Activated CD8-positive, alpha-beta T cell treated with anti-CD3 and anti-CD28 coated beads for 36 hours (primary cell): ENCODE results near the gene LEPR. TPM values are rescaled to one million over a fixed set of nuclear protein-coding genes. Genes with fewer than 3 reads are reported as not detected.
"Not testable (repeated sequence)": the region's sequence is repeated elsewhere in the genome, so short reads cannot be mapped to it uniquely, and the experiment has no call there.

ENCODE experiments used
- ATAC-seq: fragments of 200-7000 bp; cut with Tn5 transposase; one replicate; pipeline ENCODE4 v1.10.0; 2021; ENCODE audit warnings: mild to moderate bottlenecking, moderate library complexity
- CTCF ChIA-PET: fragments of 350-600 bp; sonication (Branson Sonifier 250); formaldehyde crosslinking; loops from one replicate; lab custom pipeline; 2021; ENCODE audit warnings: antibody characterized with exemption; lab: Charles Lee
- POLR2A ChIA-PET: fragments of 350-600 bp; sonication (Branson Sonifier 250); formaldehyde crosslinking; loops from one replicate; lab custom pipeline; 2021; ENCODE audit warnings: antibody characterized with exemption; lab: Charles Lee
- DNase-seq: peaks from one replicate; pipeline ENCODE4 v3.0.0-alpha.2; 2020
- H3K27ac Mint-ChIP-seq: one replicate; pipeline ENCODE4 v1.8.0; 2021; ENCODE audit warnings: mild to moderate bottlenecking, mixed read lengths
- H3K27me3 Mint-ChIP-seq: one replicate; pipeline ENCODE4 v1.8.0; 2021; ENCODE audit warnings: mixed read lengths
- H3K36me3 Mint-ChIP-seq: one replicate; pipeline ENCODE4 v1.8.0; 2021; ENCODE audit warnings: low read depth, mixed read lengths
- H3K4me1 Mint-ChIP-seq: one replicate; pipeline ENCODE4 v1.8.0; 2021; ENCODE audit warnings: low read depth, mixed read lengths
- H3K4me3 Mint-ChIP-seq: one replicate; pipeline ENCODE4 v1.8.0; 2021; ENCODE audit warnings: mild to moderate bottlenecking, moderate library complexity, mixed read lengths
- H3K9me3 Mint-ChIP-seq: one replicate; pipeline ENCODE4 v1.8.0; 2021; ENCODE audit warnings: mixed read lengths
- CTCF ChIP-seq: fragments of 200-600 bp; IDR thresholded peaks from one replicate; pipeline ENCODE4 v1.8.0; 2022; ENCODE audit warnings: antibody characterized with exemption, mild to moderate bottlenecking
- intact Hi-C: fragments of 100-400 bp; cut with micrococcal nuclease; formaldehyde crosslinking; loops from one replicate; pipeline ENCODE4 v1.10.0; 2022
- total RNA-seq, 2 experiments: library from RNA; stranded (reverse); gene quantifications; one replicate each; pipeline ENCODE4 v1.2.3, GENCODE V29; 2021

LEPR gene
- total RNA-seq, 2 experiments from 2014 or later, result 3.0 TPM

- Mint-ChIP-seq H3K9me3 (peaks cover 6% of the 10 kb centered on the region), H3K4me1 (peaks cover 23% of the 10 kb centered on the region), H3K27ac (no peak overlapping the region), H3K27me3 (no peaks in the 10 kb centered on the region), H3K36me3 (peaks cover 4% of the 10 kb centered on the region), H3K4me3 (no peak overlapping the region)
- intact Hi-C loops, result no loop called here
- no peak for TF ChIP-seq CTCF
- CTCF ChIA-PET, result interaction anchor here (0.9 to 3.2 kb wide), 21 partner anchors 8 to 229 kb away, joined by 3 to 23 read pairs (median 4); no protein-coding TSS in a partner anchor
- POLR2A ChIA-PET, result no interaction called here
- DNase-seq (no peak), ATAC-seq (no peak)
These were observed 38.4 kb downstream of the LEPR start for GRCh38 chr1:65458730-65459396.

GRCh38 chr1:65459397-65459768, 38.9 kb downstream of the LEPR start:
- ChIA-PET POLR2A (no interaction called here), CTCF (interaction anchor here (0.9 to 3.2 kb wide), 19 partner anchors 9 to 228 kb away, joined by 3 to 23 read pairs (median 4); no protein-coding TSS in a partner anchor)
- no peak for DNase-seq
- peak; percentile 50 for TF ChIP-seq CTCF
- Mint-ChIP-seq H3K27me3 (no peaks in the 10 kb centered on the region), H3K4me1 (peaks cover 23% of the 10 kb centered on the region), H3K4me3 (no peak overlapping the region), H3K27ac (no peak overlapping the region), H3K36me3 (peaks cover 3% of the 10 kb centered on the region), H3K9me3 (peaks cover 5% of the 10 kb centered on the region)
- intact Hi-C loops, result no loop called here
- ATAC-seq, result no peak

- ATAC-seq, intact Hi-C loops, DNase-seq, H3K4me1 Mint-ChIP-seq, CTCF ChIA-PET, H3K27me3 Mint-ChIP-seq, H3K4me3 Mint-ChIP-seq, H3K36me3 Mint-ChIP-seq, H3K27ac Mint-ChIP-seq, POLR2A ChIA-PET, H3K9me3 Mint-ChIP-seq: not testable (repeated sequence)
These were observed 45.4 kb downstream of the LEPR start for GRCh38 chr1:65465837-65466236.

GRCh38 chr1:65467536-65467935, 47.1 kb downstream of the LEPR start:
- ATAC-seq (no peak), DNase-seq (no peak)
- no peak for TF ChIP-seq CTCF
- ChIA-PET CTCF (interaction anchor here (0.9 to 1.5 kb wide), 2 partner anchors 9 kb away, joined by 3 read pairs; no protein-coding TSS in a partner anchor), POLR2A (no interaction called here)
- Mint-ChIP-seq H3K27me3 (peaks cover 5% of the 10 kb centered on the region), H3K27ac (no peak overlapping the region), H3K36me3 (peaks cover 4% of the 10 kb centered on the region), H3K4me3 (no peak overlapping the region), H3K9me3 (peaks cover 8% of the 10 kb centered on the region), H3K4me1 (no peaks in the 10 kb centered on the region)
- intact Hi-C loops, result no loop called here

- Mint-ChIP-seq H3K4me1 (no peaks in the 10 kb centered on the region), H3K27ac (no peak overlapping the region), H3K4me3 (no peak overlapping the region), H3K9me3 (peaks cover 8% of the 10 kb centered on the region), H3K27me3 (peaks cover 5% of the 10 kb centered on the region), H3K36me3 (peaks cover 4% of the 10 kb centered on the region)
- CTCF ChIA-PET, result interaction anchor here (0.9 to 1.6 kb wide), 3 partner anchors 11 to 218 kb away, joined by 3 to 8 read pairs (median 5); no protein-coding TSS in a partner anchor
- intact Hi-C loops, result no loop called here
- DNase-seq (no peak), ATAC-seq (no peak)
- POLR2A ChIA-PET, result interaction anchor here (0.5 kb wide), 1 partner anchor 934 kb away, joined by 3 read pairs; no protein-coding TSS in a partner anchor
- TF ChIP-seq CTCF, result no peak
These were observed 48.8 kb downstream of the LEPR start for GRCh38 chr1:65469126-65469888.
